H9 (cell line): ENCODE results near the gene ATP13A1. TPM values are rescaled to one million over a fixed set of nuclear protein-coding genes. Genes with fewer than 3 reads are reported as not detected.
"Not testable (repeated sequence)": the region's sequence is repeated elsewhere in the genome, so short reads cannot be mapped to it uniquely, and the experiment has no call there.

Source experiments
- DNase-seq: peaks from one replicate; pipeline ENCODE4 v3.0.0-alpha.2; 2017
- H2AFZ ChIP-seq: one replicate; pipeline ENCODE4 v1.6.1; 2013; ENCODE audit warnings: mild to moderate bottlenecking, low read length, control low read depth, moderate library complexity
- H2AK5ac ChIP-seq: 2 replicates; pipeline ENCODE4 v1.6.1; 2013; ENCODE audit warnings: low read length, control low read depth, mixed read lengths; ENCODE audit not compliant: insufficient read length
- H2BK120ac ChIP-seq: one replicate; pipeline ENCODE4 v1.6.1; 2013; ENCODE audit warnings: low read depth, mild to moderate bottlenecking, low read length, control low read depth, inconsistent platforms; ENCODE audit not compliant: poor library complexity, severe bottlenecking
- H2BK12ac ChIP-seq: 2 replicates; pipeline ENCODE4 v1.6.1; 2013; ENCODE audit warnings: low read length, control low read depth, mixed read lengths, low read depth; ENCODE audit not compliant: insufficient read length
- H2BK15ac ChIP-seq: 2 replicates; pipeline ENCODE4 v1.6.1; 2013; ENCODE audit warnings: low read depth, low read length, control low read depth
- H2BK20ac ChIP-seq: one replicate; pipeline ENCODE4 v1.6.1; 2013; ENCODE audit warnings: low read depth, mild to moderate bottlenecking, low read length, control low read depth, inconsistent platforms; ENCODE audit not compliant: poor library complexity, severe bottlenecking
- H2BK5ac ChIP-seq: 2 replicates; pipeline ENCODE4 v1.6.1; 2013; ENCODE audit warnings: low read length, control low read depth, mixed read lengths; ENCODE audit not compliant: insufficient read length
- H3K14ac ChIP-seq: 2 replicates; pipeline ENCODE4 v1.6.1; 2013; ENCODE audit warnings: low read length, control low read depth; ENCODE audit not compliant: insufficient read depth
- H3K18ac ChIP-seq: 2 replicates; pipeline ENCODE4 v1.6.1; 2013; ENCODE audit warnings: low read depth, mild to moderate bottlenecking, mixed read lengths, low read length, control low read depth; ENCODE audit not compliant: insufficient read length
- H3K23ac ChIP-seq: 2 replicates; pipeline ENCODE4 v1.6.1; 2013; ENCODE audit warnings: low read length, control low read depth, mixed read lengths, low read depth; ENCODE audit not compliant: insufficient read length
- H3K23me2 ChIP-seq: 2 replicates; pipeline ENCODE4 v1.6.1; 2013; ENCODE audit warnings: low read depth, mild to moderate bottlenecking, mixed read lengths, low read length, control low read depth; ENCODE audit not compliant: insufficient read length, poor library complexity, severe bottlenecking
- H3K27ac ChIP-seq: 2 replicates; pipeline ENCODE4 v1.5.1; 2013; ENCODE audit warnings: low read length, control low read depth, mixed read lengths, low read depth; ENCODE audit not compliant: insufficient read length
- H3K27me3 ChIP-seq: 2 replicates; pipeline ENCODE4 v1.6.1; 2013; ENCODE audit warnings: low read length, control low read depth, inconsistent platforms; ENCODE audit not compliant: insufficient read depth
- H3K4ac ChIP-seq: 2 replicates; pipeline ENCODE4 v1.6.1; 2013; ENCODE audit warnings: low read depth, mild to moderate bottlenecking, control low read depth, inconsistent platforms, low read length, moderate library complexity
- H3K4me1 ChIP-seq: 2 replicates; pipeline ENCODE4 v1.6.1; 2013; ENCODE audit warnings: low read length, control low read depth, inconsistent platforms; ENCODE audit not compliant: insufficient read depth
- H3K4me2 ChIP-seq: 2 replicates; pipeline ENCODE4 v1.6.1; 2013; ENCODE audit warnings: low read length, control low read depth, mixed read lengths; ENCODE audit not compliant: insufficient read length, insufficient read depth
- H3K56ac ChIP-seq: 2 replicates; pipeline ENCODE4 v1.6.1; 2013; ENCODE audit warnings: low read depth, mild to moderate bottlenecking, mixed read lengths, low read length, control low read depth; ENCODE audit not compliant: insufficient read length
- H3K79me1 ChIP-seq: 2 replicates; pipeline ENCODE4 v1.6.1; 2013; ENCODE audit warnings: low read depth, mild to moderate bottlenecking, moderate library complexity, low read length, control low read depth, inconsistent platforms; ENCODE audit not compliant: insufficient read depth, poor library complexity, severe bottlenecking
- H3K79me2 ChIP-seq: 2 replicates; pipeline ENCODE4 v1.6.1; 2013; ENCODE audit warnings: low read length, control low read depth, inconsistent platforms; ENCODE audit not compliant: insufficient read depth
- H3K9ac ChIP-seq: 2 replicates; pipeline ENCODE4 v1.6.1; 2013; ENCODE audit warnings: low read length, control low read depth, mixed read lengths; ENCODE audit not compliant: insufficient read length; ENCODE audit errors: extremely low read depth
- H3K9me3 ChIP-seq: one replicate; pipeline ENCODE4 v1.6.1; 2013; ENCODE audit warnings: low read depth, low read length, inconsistent platforms; ENCODE audit not compliant: control insufficient read depth
- H3T11ph ChIP-seq: one replicate; pipeline ENCODE4 v1.6.1; 2013; ENCODE audit warnings: mild to moderate bottlenecking, low read length, control low read depth, inconsistent platforms
- H4K20me1 ChIP-seq: one replicate; pipeline ENCODE4 v1.6.1; 2013; ENCODE audit not compliant: control insufficient read depth, insufficient read length, insufficient read depth
- H4K5ac ChIP-seq: 2 replicates; pipeline ENCODE4 v1.6.1; 2013; ENCODE audit warnings: low read depth, mild to moderate bottlenecking, mixed read lengths, low read length, control low read depth; ENCODE audit not compliant: insufficient read length
- H4K8ac ChIP-seq: replicated peaks from 2 replicates; pipeline ENCODE4 v1.6.1; 2013; ENCODE audit warnings: low read length, control low read depth, mixed read lengths, low read depth; ENCODE audit not compliant: insufficient read length
- H4K91ac ChIP-seq: 2 replicates; pipeline ENCODE4 v1.6.1; 2013; ENCODE audit warnings: low read depth, mild to moderate bottlenecking, moderate library complexity, mixed read lengths, low read length, control low read depth; ENCODE audit not compliant: insufficient read length
- H3K27ac Mint-ChIP-seq, 3 experiments: 2 replicates in 2 of 3; 3 replicates in 1 of 3; pipeline ENCODE4 v1.8.0; 2020 to 2021; ENCODE audit warnings: mixed read lengths in 3 of 3, mild to moderate bottlenecking in 1 of 3, moderate library complexity in 1 of 3
- H3K27me3 Mint-ChIP-seq: 2 replicates; pipeline ENCODE4 v1.8.0; 2021; ENCODE audit warnings: low read depth, mild to moderate bottlenecking, moderate library complexity, mixed read lengths
- H3K36me3 Mint-ChIP-seq, 3 experiments: 2 replicates in 2 of 3; 3 replicates in 1 of 3; pipeline ENCODE4 v1.8.0; 2020 to 2021; ENCODE audit warnings: low read depth in 3 of 3, mixed read lengths in 3 of 3; ENCODE audit not compliant: insufficient read depth in 1 of 3
- H3K4me1 Mint-ChIP-seq, 2 experiments: 2 replicates each; pipeline ENCODE4 v1.8.0; 2020; ENCODE audit warnings: mixed read lengths in 2 of 2
- H3K4me3 Mint-ChIP-seq, 2 experiments: 2 replicates in 1 of 2; 3 replicates in 1 of 2; pipeline ENCODE4 v1.8.0; 2020 to 2021; ENCODE audit warnings: mild to moderate bottlenecking in 2 of 2, mixed read lengths in 2 of 2, moderate library complexity in 1 of 2
- H3K9me3 Mint-ChIP-seq, 2 experiments: 2 replicates in 1 of 2; 3 replicates in 1 of 2; pipeline ENCODE4 v1.8.0; 2020; ENCODE audit warnings: mild to moderate bottlenecking in 2 of 2, mixed read lengths in 2 of 2, moderate library complexity in 1 of 2
- WGBS: extraction: QIAGEN DNeasy Blood & Tissue Kit; methylation state at CpG from one replicate; pipeline ENCODE4 v1.1.7; 2013; ENCODE audit warnings: missing lambda C conversion rate, low lambda C conversion rate, mixed read lengths; ENCODE audit not compliant: insufficient read length; ENCODE audit errors: extremely low coverage; 5-methylcytosine and 5-hydroxymethylcytosine counted together
- total RNA-seq: library from RNA; stranded (reverse); gene quantifications from 2 replicates; pipeline ENCODE4 v1.2.1, GENCODE V29; 2021
- TF ChIP-seq, protein P1 (sequence below): fragments of 200-600 bp; sonication (generic); conservative IDR thresholded peaks from 3 replicates; pipeline ENCODE4 v1.8.0; 2021; ENCODE audit warnings: antibody characterized with exemption, mild to moderate bottlenecking

ATP13A1 gene
- total RNA-seq, 1 experiment from 2014 or later, result 67.8 TPM

- H3K4me1 Mint-ChIP-seq, result peaks cover 3 to 7% of the 10 kb centered on the region in 2 experiments; a peak in 2 of 4 replicates
- no peak overlapping the region for H3K27ac Mint-ChIP-seq
- DNase-seq, result no peak
Observed at GRCh38 chr19:19610376-19611202, 52.9 kb downstream of the ATP13A1 start.

GRCh38 chr19:19606686-19607085 lies 56.8 kb downstream of the ATP13A1 start:
- not testable (repeated sequence) for H3K9me3 Mint-ChIP-seq, H3K79me2 ChIP-seq, H3K79me1 ChIP-seq, H2BK120ac ChIP-seq, H3K4me1 ChIP-seq, H4K8ac ChIP-seq, H3T11ph ChIP-seq, H4K20me1 ChIP-seq, H3K4ac ChIP-seq, H2BK5ac ChIP-seq, H3K18ac ChIP-seq, H3K9me3 ChIP-seq, H3K27ac ChIP-seq, H3K4me3 Mint-ChIP-seq, H3K23ac ChIP-seq, H3K23me2 ChIP-seq, H2BK20ac ChIP-seq, H3K56ac ChIP-seq, H2BK12ac ChIP-seq, H2AFZ ChIP-seq, H3K9ac ChIP-seq, H4K91ac ChIP-seq, H2BK15ac ChIP-seq, H3K27ac Mint-ChIP-seq, H4K5ac ChIP-seq, H3K14ac ChIP-seq, H3K27me3 ChIP-seq, H3K36me3 Mint-ChIP-seq, H3K4me2 ChIP-seq, DNase-seq, H2AK5ac ChIP-seq, H3K27me3 Mint-ChIP-seq
- H3K4me1 Mint-ChIP-seq, result peaks cover 14 to 16% of the 10 kb centered on the region in 2 experiments
- WGBS, result no CpG with 5 or more reads among the region's 8 CpGs

More at GRCh38 chr19:19610376-19611202, 52.9 kb downstream of the ATP13A1 start:
- no peak overlapping the region for H3K4ac ChIP-seq
- no peak overlapping the region for H2BK15ac ChIP-seq
- Mint-ChIP-seq H3K4me3 (no peak overlapping the region), H3K27me3 (no peaks in the 10 kb centered on the region), H3K36me3 (no peaks in the 10 kb centered on the region), H3K9me3 (no peaks in the 10 kb centered on the region)
- no peaks in the 10 kb centered on the region for H3K4me1 ChIP-seq
- no CpG with 5 or more reads among the region's 10 CpGs for WGBS
- no peaks in the 10 kb centered on the region for H3K79me2 ChIP-seq
- no peak overlapping the region for H3K18ac ChIP-seq
- no peak overlapping the region for H2BK12ac ChIP-seq
- no peak overlapping the region for H3K14ac ChIP-seq
- no peak overlapping the region for H3K23ac ChIP-seq
- H4K91ac ChIP-seq, result no peak overlapping the region
- H2BK20ac ChIP-seq, result no peak overlapping the region
- no peaks in the 10 kb centered on the region for H3K27me3 ChIP-seq
- no peak overlapping the region for H3T11ph ChIP-seq
- no peaks in the 10 kb centered on the region for H3K9me3 ChIP-seq
- H3K27ac ChIP-seq, result no peak overlapping the region
- no peak overlapping the region for H2BK5ac ChIP-seq
- no peak overlapping the region for H2AFZ ChIP-seq
- no peak overlapping the region for H4K5ac ChIP-seq
- no peaks in the 10 kb centered on the region for H3K79me1 ChIP-seq
- H3K23me2 ChIP-seq, result no peaks in the 10 kb centered on the region
- H4K8ac ChIP-seq, result no peak overlapping the region
- H3K9ac ChIP-seq, result no peak overlapping the region
- H2BK120ac ChIP-seq, result no peak overlapping the region
- no peak overlapping the region for H2AK5ac ChIP-seq
- H3K56ac ChIP-seq, result no peak overlapping the region
- H3K4me2 ChIP-seq, result no peak overlapping the region
- TF ChIP-seq, protein P1, sequence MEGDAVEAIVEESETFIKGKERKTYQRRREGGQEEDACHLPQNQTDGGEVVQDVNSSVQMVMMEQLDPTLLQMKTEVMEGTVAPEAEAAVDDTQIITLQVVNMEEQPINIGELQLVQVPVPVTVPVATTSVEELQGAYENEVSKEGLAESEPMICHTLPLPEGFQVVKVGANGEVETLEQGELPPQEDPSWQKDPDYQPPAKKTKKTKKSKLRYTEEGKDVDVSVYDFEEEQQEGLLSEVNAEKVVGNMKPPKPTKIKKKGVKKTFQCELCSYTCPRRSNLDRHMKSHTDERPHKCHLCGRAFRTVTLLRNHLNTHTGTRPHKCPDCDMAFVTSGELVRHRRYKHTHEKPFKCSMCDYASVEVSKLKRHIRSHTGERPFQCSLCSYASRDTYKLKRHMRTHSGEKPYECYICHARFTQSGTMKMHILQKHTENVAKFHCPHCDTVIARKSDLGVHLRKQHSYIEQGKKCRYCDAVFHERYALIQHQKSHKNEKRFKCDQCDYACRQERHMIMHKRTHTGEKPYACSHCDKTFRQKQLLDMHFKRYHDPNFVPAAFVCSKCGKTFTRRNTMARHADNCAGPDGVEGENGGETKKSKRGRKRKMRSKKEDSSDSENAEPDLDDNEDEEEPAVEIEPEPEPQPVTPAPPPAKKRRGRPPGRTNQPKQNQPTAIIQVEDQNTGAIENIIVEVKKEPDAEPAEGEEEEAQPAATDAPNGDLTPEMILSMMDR, result no peak
- H4K20me1 ChIP-seq, result no peaks in the 10 kb centered on the region
